ENCODE data around the gene HOXB2.

HOXB2 gene

GRCh38 chr17:48527547-48527932 lies 17.4 kb downstream of the HOXB2 start:
- no peak for TF ChIP-seq CTCF (IDR thresholded peaks at IDR 0.05; ENCODE audit: insufficient read depth, missing control alignments)
- FAIRE-seq = no peak
- DNase-seq (ENCODE audit: insufficient read length, low spot score) = no peak

- no peak for DNase-seq (ENCODE audit: insufficient read length, low spot score)
- TF ChIP-seq CTCF (IDR thresholded peaks at IDR 0.05; ENCODE audit: insufficient read depth, missing control alignments) = no peak
- FAIRE-seq = no peak
Measured at GRCh38 chr17:48526608-48527546, 18.0 kb downstream of the HOXB2 start.

- FAIRE-seq (no peak), DNase-seq (ENCODE audit: insufficient read length, low spot score) (no peak)
- TF ChIP-seq CTCF (IDR thresholded peaks at IDR 0.05; ENCODE audit: insufficient read depth, missing control alignments) = no peak
Measured at GRCh38 chr17:48523010-48523409, 21.9 kb downstream of the HOXB2 start.

GRCh38 chr17:48522031-48522653 lies 22.8 kb downstream of the HOXB2 start:
- FAIRE-seq (no peak), DNase-seq (ENCODE audit: insufficient read length, low spot score) (no peak)
- TF ChIP-seq CTCF (IDR thresholded peaks at IDR 0.05; ENCODE audit: insufficient read depth, missing control alignments) = no peak

GRCh38 chr17:48520631-48521079 lies 24.3 kb downstream of the HOXB2 start:
- no peak for TF ChIP-seq CTCF (IDR thresholded peaks at IDR 0.05; ENCODE audit: insufficient read depth, missing control alignments)
- no peak for FAIRE-seq
- no peak for DNase-seq (ENCODE audit: insufficient read length, low spot score)

- DNase-seq (ENCODE audit: insufficient read length, low spot score) = no peak
- FAIRE-seq = no peak
- no peak for TF ChIP-seq CTCF (IDR thresholded peaks at IDR 0.05; ENCODE audit: insufficient read depth, missing control alignments)
Measured at GRCh38 chr17:48519427-48519826, 25.5 kb downstream of the HOXB2 start.

GRCh38 chr17:48517478-48517877 lies 27.4 kb downstream of the HOXB2 start:
- TF ChIP-seq CTCF (IDR thresholded peaks at IDR 0.05; ENCODE audit: insufficient read depth, missing control alignments) = no peak
- FAIRE-seq (no peak), DNase-seq (ENCODE audit: insufficient read length, low spot score) (no peak)
